DND-41 (cell line): ENCODE measurements around the gene TIMM17B.

ENCODE experiments used
- CTCF ChIP-seq: IDR thresholded peaks from 2 replicates; pipeline ENCODE4 v1.5.1; 2012; ENCODE audit warnings: borderline replicate concordance, low read length, moderate library complexity, mild to moderate bottlenecking; ENCODE audit not compliant: poor library complexity, severe bottlenecking; ENCODE audit errors: extremely low read depth
- EZH2 ChIP-seq: IDR thresholded peaks from 3 replicates; pipeline ENCODE4 v1.6.1; 2012; ENCODE audit warnings: borderline replicate concordance, low read depth, mild to moderate bottlenecking, moderate library complexity, low read length, inconsistent platforms; ENCODE audit not compliant: severe bottlenecking

- TF ChIP-seq EZH2 (no peak), CTCF (peak; percentile 93)
These were observed 19.8 kb upstream of the TIMM17B start for GRCh38 chrX:48917139-48918001.
